Activated naive CD4-positive, alpha-beta T cell (primary cell): ENCODE data around the gene CCBE1.

Experiments used
- DNase-seq, 4 experiments: peaks; one replicate each; lab custom pipeline; 2025; lab: John Stamatoyannopoulos, UW

CCBE1 gene

DNA sequence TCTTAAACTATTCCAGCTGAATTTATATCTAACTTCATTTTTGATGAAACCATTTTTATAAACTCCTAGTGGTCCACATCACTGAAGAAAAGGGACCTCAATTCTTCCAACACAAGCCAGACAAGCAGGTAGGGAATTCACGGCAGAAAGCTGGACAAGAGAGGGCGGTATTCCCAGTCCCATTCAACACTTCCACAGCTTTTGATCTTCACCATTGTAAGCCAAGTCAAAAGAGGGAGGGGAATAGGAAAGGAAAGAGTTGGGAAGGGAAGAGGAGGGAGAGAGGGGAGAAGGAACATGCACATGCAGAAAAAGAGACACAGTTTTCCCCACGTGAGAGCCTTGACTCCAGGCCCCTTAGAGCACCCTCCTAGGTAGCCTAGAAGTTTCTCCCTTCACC, 77.4 kb downstream of the CCBE1 start:
- DNase-seq: no peak

DNA sequence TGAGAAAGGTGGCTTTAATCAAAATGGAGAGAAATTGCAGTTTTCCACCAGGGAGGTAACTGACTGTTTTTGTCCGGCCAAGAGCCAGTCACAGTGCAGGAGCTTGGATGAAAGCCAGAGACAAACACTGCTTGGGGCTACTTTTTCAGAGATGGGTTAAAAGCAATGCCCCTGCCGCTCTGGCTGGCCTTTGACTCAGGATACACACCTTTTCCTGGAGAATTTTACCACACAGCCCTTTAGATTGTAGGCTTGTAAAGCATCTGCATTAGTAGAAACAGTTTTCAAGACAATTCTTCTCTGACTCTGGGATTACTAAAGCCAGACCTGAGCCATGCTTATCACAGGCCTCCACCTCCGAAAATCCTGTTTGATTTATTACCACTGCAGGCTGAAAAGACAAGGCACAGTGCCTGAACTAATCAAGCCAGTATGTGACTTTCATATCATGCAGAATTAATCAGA, 79.7 kb downstream of the CCBE1 start:
- DNase-seq: no peak

GRCh38 chr18:59616501-59616900, 80.7 kb downstream of the CCBE1 start:
- DNase-seq: no peak

DNA sequence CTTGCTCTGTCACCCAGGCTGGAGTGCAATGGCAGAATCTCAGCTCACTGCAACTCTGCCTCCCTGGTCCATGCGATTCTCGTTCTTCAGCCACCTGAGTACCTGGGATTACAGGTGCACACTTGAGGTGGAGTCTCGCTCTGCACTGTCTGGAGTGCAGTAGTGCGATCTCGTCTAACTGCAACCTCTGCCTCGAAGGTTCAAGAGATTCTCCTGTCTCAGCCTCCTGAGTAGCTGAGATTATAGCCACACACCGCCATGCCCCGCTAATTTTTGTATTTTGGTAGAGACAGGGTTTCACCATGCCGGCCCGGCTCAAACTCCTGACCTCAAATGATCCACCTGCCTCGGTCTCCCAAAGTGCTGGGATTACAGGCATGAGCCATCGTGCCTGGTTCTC, 83.3 kb downstream of the CCBE1 start:
- DNase-seq: no peak

- DNase-seq: no peak
These were observed 84.8 kb downstream of the CCBE1 start for GRCh38 chr18:59612381-59612780.

GRCh38 chr18:59610546-59611140, 86.6 kb downstream of the CCBE1 start:
- DNase-seq: no peak

DNA sequence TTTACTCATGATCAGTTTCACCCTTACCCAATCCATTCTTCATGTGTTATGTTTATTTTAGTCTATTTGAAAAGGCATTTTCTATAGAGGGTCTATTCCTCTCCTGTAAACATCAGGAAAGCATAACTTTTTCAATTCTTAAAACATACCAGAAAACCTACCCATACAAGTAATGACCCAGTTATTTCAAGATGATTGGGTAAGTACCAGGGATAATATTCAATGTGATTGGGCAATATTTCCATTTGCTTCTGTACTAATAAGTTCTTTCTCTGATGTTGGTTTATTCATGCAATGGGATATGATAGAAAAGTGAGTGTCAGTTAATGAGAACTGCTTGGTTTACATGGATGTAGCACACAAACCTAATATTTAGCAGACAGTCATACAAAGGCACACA, 87.6 kb downstream of the CCBE1 start:
- DNase-seq: no peak

DNA sequence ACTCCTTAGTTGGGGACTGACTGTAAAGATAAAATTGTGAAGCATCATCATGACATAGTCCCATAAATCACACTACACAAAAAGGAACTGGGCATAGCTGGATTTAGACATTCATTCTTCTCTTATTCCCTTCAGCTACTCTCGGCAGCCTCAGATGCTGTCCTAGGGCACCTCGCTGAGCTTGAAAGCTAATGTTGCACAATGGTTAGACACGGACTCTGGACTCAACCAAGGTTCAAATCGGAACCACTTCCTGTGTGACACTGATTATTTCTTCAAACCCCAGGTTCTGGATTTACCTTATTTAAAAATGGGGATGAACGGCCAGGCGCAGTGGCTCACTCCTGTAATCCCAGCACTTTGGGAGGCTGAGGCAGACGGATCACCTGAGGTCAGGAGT, 89.8 kb downstream of the CCBE1 start:
- DNase-seq: no peak

DNA sequence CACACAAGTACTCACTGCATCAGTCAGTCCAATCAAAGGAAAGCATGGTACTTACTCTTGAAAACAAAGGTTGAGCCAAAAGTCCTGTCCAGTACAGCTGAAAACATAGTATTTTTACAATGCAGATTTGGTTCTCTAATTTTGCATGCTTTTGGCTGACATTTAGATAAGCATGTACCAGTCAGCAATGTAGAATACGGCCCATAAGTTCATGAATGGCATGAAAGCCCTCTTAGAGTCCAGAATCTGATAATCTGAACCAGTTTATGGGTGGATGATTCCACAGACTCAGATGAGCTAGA, 90.2 kb downstream of the CCBE1 start:
- DNase-seq: no peak

DNA sequence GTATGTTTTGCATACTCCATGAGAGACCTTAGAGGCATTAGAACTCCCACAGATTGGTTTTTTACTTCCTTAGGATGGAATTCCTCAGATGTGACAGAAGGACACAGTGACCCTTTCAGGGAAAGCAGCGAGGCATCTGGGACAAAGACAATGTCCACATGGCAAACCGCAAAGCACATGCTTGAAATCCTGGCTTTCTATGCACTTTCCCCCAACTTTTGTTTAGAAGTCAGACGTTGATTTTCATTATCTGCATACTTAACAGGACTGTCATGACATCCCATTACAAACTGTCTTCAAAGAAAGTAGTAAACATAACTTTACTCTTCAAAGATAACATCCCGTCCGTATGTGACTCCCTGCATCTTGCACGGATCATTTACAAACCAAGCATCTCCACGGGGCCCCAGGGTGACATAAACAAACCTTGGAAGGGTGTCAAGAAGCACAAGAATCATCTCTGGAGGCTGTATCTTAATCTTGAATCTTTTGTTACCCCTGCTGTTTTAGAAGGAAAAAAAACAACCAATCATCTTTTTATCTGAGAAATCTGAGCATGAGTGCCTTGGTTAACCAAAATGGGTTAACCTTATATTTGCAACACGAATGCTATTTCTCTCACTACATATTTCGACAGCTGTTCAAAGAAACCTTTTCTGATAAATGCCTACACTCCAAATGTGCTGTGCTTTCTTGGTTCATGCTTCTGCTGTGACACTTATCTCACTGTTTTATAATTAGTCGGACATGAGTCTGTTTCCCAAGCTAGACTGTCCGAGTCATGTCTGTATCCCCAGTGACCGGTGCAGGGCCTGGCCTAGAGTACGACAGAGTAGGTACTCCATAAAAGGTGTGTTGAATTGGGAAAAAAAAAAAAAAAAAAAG, 90.8 kb downstream of the CCBE1 start:
- DNase-seq: no peak

DNA sequence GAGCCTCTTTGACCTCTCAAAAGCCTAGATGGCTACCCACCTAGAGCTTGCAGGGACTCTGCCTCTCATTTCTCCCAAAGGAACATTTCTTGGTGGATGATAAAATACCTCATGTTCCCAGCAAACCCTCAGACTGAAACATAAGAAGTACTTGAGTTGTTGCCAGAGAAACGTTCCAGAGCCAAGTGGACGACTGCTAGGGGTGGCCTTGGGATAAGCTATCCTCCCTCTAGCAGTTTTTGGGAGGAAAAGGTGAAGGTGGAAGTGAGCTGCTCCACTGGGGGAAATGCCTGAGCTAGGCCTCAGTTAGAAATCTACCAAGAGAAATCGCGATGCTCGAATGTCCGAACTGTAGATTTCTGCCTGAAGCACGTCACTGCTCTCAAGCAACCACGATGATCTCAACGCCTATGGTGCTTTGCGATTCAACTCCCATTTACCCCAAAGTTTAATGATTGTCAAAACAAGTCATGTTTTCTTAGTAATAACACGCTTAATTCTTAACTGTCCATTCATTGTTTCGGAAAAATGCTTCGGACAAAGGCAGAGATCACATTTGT, 91.5 kb downstream of the CCBE1 start:
- DNase-seq: no peak

- no peak for DNase-seq
These were observed 92.3 kb downstream of the CCBE1 start for GRCh38 chr18:59604877-59605276.

GRCh38 chr18:59597049-59597448, 100.2 kb downstream of the CCBE1 start:
- DNase-seq: no peak

DNA sequence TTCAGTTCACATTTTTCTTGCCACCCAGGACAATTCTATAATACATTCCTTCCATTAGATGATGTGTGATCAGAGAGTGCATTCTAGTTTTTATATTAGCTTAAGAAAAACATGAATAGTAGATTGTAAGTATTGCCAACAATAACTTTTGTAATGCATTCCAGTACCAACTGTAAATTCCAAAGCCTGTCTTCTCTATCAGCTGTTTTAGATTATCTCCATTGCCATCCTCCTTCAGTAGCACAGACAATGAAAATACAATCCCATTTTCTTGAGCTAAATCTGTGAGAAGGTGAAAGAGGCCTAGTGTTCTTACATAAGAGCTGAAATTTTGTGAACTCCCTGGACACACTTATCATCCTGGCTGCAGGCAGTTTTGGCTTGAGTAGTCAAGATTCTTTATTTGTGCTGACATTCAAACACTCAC, 103.9 kb downstream of the CCBE1 start:
- no peak for DNase-seq

DNA sequence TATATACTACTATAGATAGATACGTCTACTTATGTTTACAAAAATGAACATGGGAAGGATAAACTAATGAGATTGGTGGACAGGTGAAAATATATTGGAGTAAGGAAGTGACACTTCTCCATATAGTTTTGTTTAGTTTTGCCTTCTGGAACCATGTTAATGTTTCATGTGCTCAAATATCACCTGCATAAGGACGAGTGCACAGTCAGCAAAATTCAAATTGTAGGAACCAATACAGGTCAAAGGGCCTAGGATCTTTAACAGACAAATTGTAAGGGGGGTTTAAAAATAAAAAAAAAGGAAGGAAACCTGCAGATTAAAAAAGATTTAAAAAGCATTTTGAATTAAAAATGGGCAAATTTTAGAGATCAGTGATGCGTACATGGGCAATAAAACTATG, 104.6 kb downstream of the CCBE1 start:
- DNase-seq: no peak

GRCh38 chr18:59582395-59582794, 114.8 kb downstream of the CCBE1 start:
- no peak for DNase-seq

- no peak for DNase-seq
These were observed 117.7 kb downstream of the CCBE1 start for GRCh38 chr18:59579509-59579908.

GRCh38 chr18:59577386-59577655, 119.9 kb downstream of the CCBE1 start:
- no peak for DNase-seq

- DNase-seq: no peak
These were observed 120.5 kb downstream of the CCBE1 start for GRCh38 chr18:59576541-59577385.

DNA sequence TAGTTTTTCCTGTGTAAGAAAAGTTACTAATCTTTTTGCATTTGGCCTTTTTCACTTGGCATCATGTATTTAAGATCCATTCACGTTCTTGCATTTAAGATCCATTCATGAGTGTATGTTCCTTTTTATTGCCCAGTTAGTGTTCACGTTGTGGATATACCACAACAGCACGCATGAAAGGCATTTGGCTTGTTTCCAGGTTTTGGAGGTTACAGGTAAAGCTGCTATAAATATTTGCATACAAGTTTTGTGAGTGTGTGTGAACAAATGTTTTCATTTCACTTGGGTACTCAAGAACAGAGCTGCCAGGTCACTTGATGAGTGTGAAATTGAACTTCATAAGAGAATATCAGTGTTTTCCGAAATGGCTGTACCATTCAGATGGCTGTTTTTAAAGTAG, 121.2 kb downstream of the CCBE1 start:
- no peak for DNase-seq

DNA sequence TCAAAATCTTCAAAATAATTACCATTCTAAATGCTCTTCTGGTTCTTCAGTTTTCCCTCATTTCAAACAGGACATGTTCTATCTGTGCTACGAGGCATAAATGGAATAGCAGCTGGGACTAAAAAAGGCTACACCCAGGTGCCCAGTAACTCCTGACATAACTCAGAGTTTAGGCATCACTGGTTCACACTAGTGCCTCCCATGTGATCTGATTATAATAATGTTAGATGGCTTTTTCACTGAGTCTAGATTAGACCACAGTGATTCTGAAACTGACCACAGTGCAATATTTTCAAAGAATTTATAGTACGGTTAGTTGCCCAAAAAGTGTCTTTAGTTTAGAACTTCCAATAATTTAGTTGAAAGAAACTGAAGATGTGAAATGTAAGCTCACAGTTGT, 123.3 kb downstream of the CCBE1 start:
- DNase-seq: no peak

GRCh38 chr18:59571902-59572301, 125.3 kb downstream of the CCBE1 start:
- no peak for DNase-seq

- no peak for DNase-seq
These were observed 126.4 kb downstream of the CCBE1 start for GRCh38 chr18:59570796-59571195.
